GM12878 (cell line): ENCODE results near the gene MYOCD. TPM values are rescaled to one million over a fixed set of nuclear protein-coding genes. Genes with fewer than 3 reads are reported as not detected.
A peak's percentile ranks its signal among the peaks of the same experiment; 100 is the strongest.

Source experiments
- ATAC-seq: fragments of 200-7000 bp; cut with Tn5 transposase; 3 replicates; pipeline ENCODE4 v1.9.1; 2020; ENCODE audit warnings: mild to moderate bottlenecking, moderate library complexity
- BruUV-seq: library from RNA; stranded (reverse); fragments of 400-500 nt; replicated peaks from 2 replicates; lab custom pipeline; 2021; lab: Mats Ljungman, UMichigan
- CTCF ChIA-PET: fragments of 300-600 bp; sonication (Branson Sonifier 250); formaldehyde crosslinking; extraction: SDS; loops from one replicate; lab custom pipeline; 2021; ENCODE audit warnings: inconsistent platforms; lab: Yijun Ruan, JAX
- POLR2A ChIA-PET: fragments of 350-600 bp; formaldehyde crosslinking; extraction: SDS; loops from one replicate; lab custom pipeline; 2021; ENCODE audit warnings: inconsistent platforms; lab: Charles Lee
- RAD21 ChIA-PET: fragments of 300-600 bp; sonication (Branson Sonifier 250); formaldehyde crosslinking; loops from one replicate; lab custom pipeline; 2023; ENCODE audit warnings: antibody characterized with exemption; ENCODE audit not compliant: unreplicated experiment; lab: Charles Lee
- SMC1A ChIA-PET: fragments of 300-600 bp; sonication (Branson Sonifier 250); formaldehyde crosslinking; loops from one replicate; lab custom pipeline; 2023; ENCODE audit not compliant: unreplicated experiment, uncharacterized antibody; lab: Charles Lee
- DNase-seq: peaks from one replicate; pipeline ENCODE4 v3.0.0-alpha.2; 2011; ENCODE audit warnings: low read depth, low spot score
- FAIRE-seq: peaks from 3 replicates; lab custom pipeline; 2011; peaks lifted over from hg19 to GRCh38; lab: Jason Lieb, UNC
- H2AFZ ChIP-seq: 2 replicates; pipeline ENCODE4 v1.6.0; 2011; ENCODE audit warnings: low read depth, low read length, control low read depth; ENCODE audit not compliant: control insufficient read depth
- H3K27ac ChIP-seq: 2 replicates; pipeline ENCODE4 v1.5.1; 2011; ENCODE audit warnings: control low read depth; ENCODE audit not compliant: control insufficient read depth, insufficient read depth
- H3K27me3 ChIP-seq, 2 experiments: replicated peaks in 1 of 2; 2 replicates each; pipeline versions ENCODE4 v1.6.0 to v1.6.1; 2011; ENCODE audit warnings: low read length in 1 of 2; ENCODE audit not compliant: control insufficient read depth in 2 of 2, insufficient read depth in 2 of 2
- H3K36me3 ChIP-seq, 2 experiments: 2 replicates each; pipeline ENCODE4 v1.5.1; 2011; ENCODE audit warnings: low read length in 1 of 2; ENCODE audit not compliant: control insufficient read depth in 2 of 2, insufficient read depth in 2 of 2
- H3K4me1 ChIP-seq: 2 replicates; pipeline ENCODE4 v1.6.1; 2011; ENCODE audit warnings: mild to moderate bottlenecking, low read length, moderate library complexity, mixed read lengths; ENCODE audit not compliant: control insufficient read depth, insufficient read depth
- H3K4me2 ChIP-seq: 2 replicates; pipeline ENCODE4 v1.6.0; 2011; ENCODE audit warnings: control low read depth; ENCODE audit not compliant: control insufficient read depth, insufficient read depth
- H3K4me3 ChIP-seq: fragments of 200-600 bp; sonication (generic); 2 replicates; pipeline ENCODE4 v1.5.1; 2016
- H3K79me2 ChIP-seq: 2 replicates; pipeline ENCODE4 v1.6.0; 2011; ENCODE audit warnings: low read length; ENCODE audit not compliant: control insufficient read depth, insufficient read depth
- H3K9ac ChIP-seq: 2 replicates; pipeline ENCODE4 v1.8.0; 2011; ENCODE audit warnings: low read length, control low read depth, mixed read lengths; ENCODE audit not compliant: control insufficient read depth, insufficient read depth
- H3K9me3 ChIP-seq: replicated peaks from 3 replicates; pipeline ENCODE4 v1.5.1; 2011; ENCODE audit warnings: mild to moderate bottlenecking, low read length; ENCODE audit not compliant: control insufficient read depth, insufficient read depth
- H4K20me1 ChIP-seq: 2 replicates; pipeline ENCODE4 v1.6.0; 2011; ENCODE audit not compliant: control insufficient read depth, insufficient read depth
- BCL11A ChIP-seq: IDR thresholded peaks from 2 replicates; pipeline ENCODE4 v1.6.1; 2011; ENCODE audit warnings: low read depth, low read length
- CBFB ChIP-seq: IDR thresholded peaks from 2 replicates; pipeline ENCODE4 v1.6.1; 2016; ENCODE audit warnings: antibody characterized with exemption, low read depth
- FOXK2 ChIP-seq: fragments of 450-650 bp; IDR thresholded peaks from 2 replicates; pipeline ENCODE4 v1.6.1; 2017; ENCODE audit warnings: mild to moderate bottlenecking, moderate library complexity
- GABPA ChIP-seq: IDR thresholded peaks from 2 replicates; pipeline ENCODE4 v1.6.1; 2014; ENCODE audit warnings: antibody characterized with exemption, low read depth, mild to moderate bottlenecking, inconsistent platforms
- HDGF ChIP-seq: fragments of 450-650 bp; IDR thresholded peaks from 2 replicates; pipeline ENCODE4 v1.6.1; 2016; ENCODE audit warnings: antibody characterized with exemption
- KLF5 ChIP-seq: fragments of 450-650 bp; IDR thresholded peaks from 2 replicates; pipeline ENCODE4 v1.6.1; 2014; ENCODE audit warnings: mild to moderate bottlenecking; ENCODE audit not compliant: partially characterized antibody
- NFYB ChIP-seq: IDR thresholded peaks from 2 replicates; pipeline ENCODE4 v1.6.1; 2011; ENCODE audit warnings: low read depth, mild to moderate bottlenecking, low read length, improper control_type of control experiment, moderate library complexity; ENCODE audit not compliant: insufficient read depth
- RB1 ChIP-seq: fragments of 450-650 bp; formaldehyde crosslinking; IDR thresholded peaks from 2 replicates; pipeline ENCODE4 v1.6.1; 2017; ENCODE audit warnings: mild to moderate bottlenecking, borderline replicate concordance
- RCOR1 ChIP-seq: conservative IDR thresholded peaks from 2 replicates; pipeline ENCODE4 v1.6.1; 2012; ENCODE audit warnings: low read depth, low read length, improper control_type of control experiment
- RUNX3 ChIP-seq: IDR thresholded peaks from 2 replicates; pipeline ENCODE4 v1.6.1; 2012; ENCODE audit warnings: low read length, inconsistent platforms
- TCF12 ChIP-seq: IDR thresholded peaks from 2 replicates; pipeline ENCODE4 v1.6.1; 2011; ENCODE audit warnings: low read depth, mild to moderate bottlenecking, low read length
- YY1 ChIP-seq: IDR thresholded peaks from 2 replicates; pipeline ENCODE4 v1.6.1; 2011; ENCODE audit warnings: low read depth, mild to moderate bottlenecking, low read length
- ZNF24 ChIP-seq: fragments of 450-650 bp; IDR thresholded peaks from 2 replicates; pipeline ENCODE4 v1.6.1; 2017; ENCODE audit warnings: antibody characterized with exemption, mild to moderate bottlenecking
- ZNF384 ChIP-seq: IDR thresholded peaks from 2 replicates; pipeline ENCODE4 v1.6.1; 2012; ENCODE audit warnings: low read depth, mild to moderate bottlenecking, low read length, improper control_type of control experiment, borderline replicate concordance
- ZNF622 ChIP-seq: fragments of 450-650 bp; IDR thresholded peaks from 2 replicates; pipeline ENCODE4 v1.6.1; 2017; ENCODE audit warnings: mild to moderate bottlenecking, inconsistent platforms
- WGBS: methylation state at CpG from one replicate; pipeline ENCODE4 v1.1.6; 2016; ENCODE audit warnings: low lambda C conversion rate; ENCODE audit not compliant: insufficient replicate concordance, insufficient coverage; ENCODE audit errors: missing lambda C conversion rate; 5-methylcytosine and 5-hydroxymethylcytosine counted together
- in situ Hi-C: fragments of 300-500 bp; cut with MboI; formaldehyde crosslinking; loops from 9 replicates; pipeline ENCODE4 v1.14.3; 2018; ENCODE audit warnings: mixed read lengths
- intact Hi-C: fragments of 100-400 bp; cut with micrococcal nuclease; formaldehyde crosslinking; loops from one replicate; pipeline ENCODE4 v1.14.2; 2022; ENCODE audit not compliant: unreplicated experiment
- polyA plus RNA-seq, 11 experiments: library from polyadenylated mRNA; depleted of rRNA in 4 of 11; unstranded in 6 of 11; stranded (reverse) in 5 of 11; fragments of >200 nt; fragmentation: Nextera tagmentation in 4 of 11; fragmentation: Illumina TruSeq in 1 of 11; extraction: Ambion mirVana in 4 of 11; extraction: Trizol in 1 of 11; gene quantifications; 1 replicate in 1 of 11; 2 replicates in 10 of 11; pipeline versions ENCODE4 v1.2.1 to v1.2.3, GENCODE V29; 2011 to 2016; ENCODE audit warnings: inconsistent platforms in 2 of 11, missing spikeins in 2 of 11, low read depth in 1 of 11
- total RNA-seq, 4 experiments: library from RNA; depleted of rRNA in 3 of 4; stranded (reverse); fragments of >200 nt in 3 of 4; fragmentation: Illumina TruSeq in 1 of 4; extraction: Trizol in 1 of 4; gene quantifications; 2 replicates each; pipeline versions ENCODE4 v1.2.1 to v1.2.3, GENCODE V29; 2013 to 2021
- TF ChIP-seq, protein P1 (sequence below): fragments of 450-650 bp; IDR thresholded peaks from 2 replicates; pipeline ENCODE4 v1.6.1; 2014; ENCODE audit warnings: mild to moderate bottlenecking
- TF ChIP-seq, protein P2 (sequence below), 3 experiments: IDR thresholded peaks in 2 of 3; conservative IDR thresholded peaks in 1 of 3; 2 replicates each; pipeline ENCODE4 v1.5.1; 2011; ENCODE audit warnings: low read depth in 3 of 3, low read length in 3 of 3, mild to moderate bottlenecking in 3 of 3, control low read depth in 2 of 3, moderate library complexity in 2 of 3, inconsistent platforms in 1 of 3, mixed read lengths in 1 of 3; ENCODE audit not compliant: control insufficient read depth in 2 of 3, insufficient read depth in 1 of 3; ENCODE audit errors: extremely low read depth in 1 of 3

The MYOCD gene
- total and polyA plus RNA-seq, 10 of the 15 experiments (the other 5 are each of a cell fraction or from before 2014, with no cell fraction given) = not detected

GRCh38 chr17:12806630-12807029 lies 140.9 kb downstream of the MYOCD start:
- Histone ChIP-seq H3K36me3 (no peaks in the 10 kb centered on the region), H3K27me3 (no peaks in the 10 kb centered on the region), H4K20me1 (no peaks in the 10 kb centered on the region), H3K4me1 (no peaks in the 10 kb centered on the region), H3K79me2 (no peaks in the 10 kb centered on the region), H3K27ac (0 out of 2 replicates have a peak overlapping the region, but pooled peaks have one; percentile 4)
- CTCF ChIA-PET = no interaction called here
- no peak for TF ChIP-seq BCL11A
- TF ChIP-seq, all 136 proteins: peak for 0
- FAIRE-seq = no peak
- SMC1A ChIA-PET = no interaction called here
- no peak for DNase-seq
- Histone ChIP-seq H3K9me3 (peaks cover 7% of the 10 kb centered on the region; the same call in 2 of the 3 replicates), H3K9ac (no peak overlapping the region), H2AFZ (no peak overlapping the region), H3K4me2 (no peak overlapping the region), H3K4me3 (no peak overlapping the region)
- 48% methylated on average over 1 of the region's 1 CpG for WGBS
- no peak for ATAC-seq
- POLR2A ChIA-PET = no interaction called here
- in situ Hi-C loops = no loop called here
- RAD21 ChIA-PET = no interaction called here
- intact Hi-C loops = no loop called here
- BruUV-seq = no TSS peak

DNA sequence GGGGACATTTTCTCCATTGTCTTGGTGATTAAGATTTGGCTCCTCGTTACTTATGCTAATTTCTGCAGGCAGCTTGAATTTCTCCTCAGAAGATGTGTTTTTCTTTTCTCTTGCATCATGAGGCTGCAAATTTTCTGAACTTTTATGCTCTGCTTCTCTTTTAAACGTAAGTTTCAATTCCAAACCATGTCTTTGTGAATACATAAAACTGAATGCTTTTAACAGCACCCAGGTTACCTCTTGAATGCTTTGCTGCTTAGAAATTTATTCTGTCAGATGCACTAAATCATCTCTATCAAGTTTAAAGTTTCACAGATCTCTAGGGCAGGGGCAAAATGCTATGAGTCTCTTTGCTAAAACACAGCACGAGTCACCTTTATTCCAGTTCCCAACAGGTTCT lies 143.0 kb downstream of the MYOCD start:
- H3K36me3 ChIP-seq = no peaks in the 10 kb centered on the region
- H3K4me1 ChIP-seq = peaks cover 3% of the 10 kb centered on the region; the same call in 1 of the 2 replicates
- H3K9me3 ChIP-seq = peaks cover 7% of the 10 kb centered on the region; the same call in 2 of the 3 replicates
- SMC1A ChIA-PET = no interaction called here
- no peak overlapping the region for H3K9ac ChIP-seq
- no peak for DNase-seq
- POLR2A ChIA-PET = no interaction called here
- WGBS = 40% methylated on average over 3 of the region's 3 CpGs
- RAD21 ChIA-PET = no interaction called here
- CTCF ChIA-PET = no interaction called here
- intact Hi-C loops = no loop called here
- H3K27me3 ChIP-seq = no peaks in the 10 kb centered on the region
- no peak overlapping the region for H3K4me3 ChIP-seq
- no peak overlapping the region for H3K27ac ChIP-seq
- no peak overlapping the region for H2AFZ ChIP-seq
- no peak for FAIRE-seq
- ATAC-seq = no peak
- no TSS peak for BruUV-seq
- no peak for TF ChIP-seq HDGF
- TF ChIP-seq, protein P1, sequence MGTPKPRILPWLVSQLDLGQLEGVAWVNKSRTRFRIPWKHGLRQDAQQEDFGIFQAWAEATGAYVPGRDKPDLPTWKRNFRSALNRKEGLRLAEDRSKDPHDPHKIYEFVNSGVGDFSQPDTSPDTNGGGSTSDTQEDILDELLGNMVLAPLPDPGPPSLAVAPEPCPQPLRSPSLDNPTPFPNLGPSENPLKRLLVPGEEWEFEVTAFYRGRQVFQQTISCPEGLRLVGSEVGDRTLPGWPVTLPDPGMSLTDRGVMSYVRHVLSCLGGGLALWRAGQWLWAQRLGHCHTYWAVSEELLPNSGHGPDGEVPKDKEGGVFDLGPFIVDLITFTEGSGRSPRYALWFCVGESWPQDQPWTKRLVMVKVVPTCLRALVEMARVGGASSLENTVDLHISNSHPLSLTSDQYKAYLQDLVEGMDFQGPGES = no peak
- TF ChIP-seq KLF5 = no peak
- no peak for TF ChIP-seq ZNF622
- no peak for TF ChIP-seq YY1
- no peak for TF ChIP-seq RUNX3
- TF ChIP-seq RCOR1 = no peak
- no peak for TF ChIP-seq ZNF384
- TF ChIP-seq, protein P2, sequence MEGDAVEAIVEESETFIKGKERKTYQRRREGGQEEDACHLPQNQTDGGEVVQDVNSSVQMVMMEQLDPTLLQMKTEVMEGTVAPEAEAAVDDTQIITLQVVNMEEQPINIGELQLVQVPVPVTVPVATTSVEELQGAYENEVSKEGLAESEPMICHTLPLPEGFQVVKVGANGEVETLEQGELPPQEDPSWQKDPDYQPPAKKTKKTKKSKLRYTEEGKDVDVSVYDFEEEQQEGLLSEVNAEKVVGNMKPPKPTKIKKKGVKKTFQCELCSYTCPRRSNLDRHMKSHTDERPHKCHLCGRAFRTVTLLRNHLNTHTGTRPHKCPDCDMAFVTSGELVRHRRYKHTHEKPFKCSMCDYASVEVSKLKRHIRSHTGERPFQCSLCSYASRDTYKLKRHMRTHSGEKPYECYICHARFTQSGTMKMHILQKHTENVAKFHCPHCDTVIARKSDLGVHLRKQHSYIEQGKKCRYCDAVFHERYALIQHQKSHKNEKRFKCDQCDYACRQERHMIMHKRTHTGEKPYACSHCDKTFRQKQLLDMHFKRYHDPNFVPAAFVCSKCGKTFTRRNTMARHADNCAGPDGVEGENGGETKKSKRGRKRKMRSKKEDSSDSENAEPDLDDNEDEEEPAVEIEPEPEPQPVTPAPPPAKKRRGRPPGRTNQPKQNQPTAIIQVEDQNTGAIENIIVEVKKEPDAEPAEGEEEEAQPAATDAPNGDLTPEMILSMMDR (IDR thresholded peaks at IDR 0.05 in 2 of 3, conservative IDR thresholded peaks at IDR 0.05 in 1 of 3; ENCODE audit: control insufficient read depth in 2 of 3, extremely low read depth in 1 of 3, insufficient read depth in 1 of 3, low read depth in 3 of 3, low read length in 3 of 3) = no peak
- TF ChIP-seq TCF12 = no peak
- TF ChIP-seq ZNF24 = no peak
- no peak for TF ChIP-seq CBFB
- TF ChIP-seq FOXK2 = no peak
- no peak for TF ChIP-seq RB1
- no peak for TF ChIP-seq GABPA
- TF ChIP-seq NFYB = no peak
- in situ Hi-C loops = no loop called here
- H4K20me1 ChIP-seq = no peaks in the 10 kb centered on the region
- H3K4me2 ChIP-seq = no peak overlapping the region
- H3K79me2 ChIP-seq = no peaks in the 10 kb centered on the region
